ENCODE data around the gene PITPNC1.
A peak's percentile ranks its signal among the peaks of the same experiment; 100 is the strongest.
"Not testable (repeated sequence)": the region's sequence is repeated elsewhere in the genome, so short reads cannot be mapped to it uniquely, and the experiment has no call there.

Gene PITPNC1

GRCh38 chr17:67381929-67382257 is 4.8 kb downstream of the PITPNC1 start:
- peak overlapping the region; percentile 62 to 65 for H3K4me3 Mint-ChIP-seq
- H3K27ac Mint-ChIP-seq: peak overlapping the region; percentile 86 to 91
- DNase-seq (no peak), ATAC-seq (no peak)
- no peaks in the 10 kb centered on the region for H3K27me3 Mint-ChIP-seq
- peaks cover 68% of the 10 kb centered on the region for H3K4me1 Mint-ChIP-seq
- no peaks in the 10 kb centered on the region for H3K9me3 Mint-ChIP-seq

GRCh38 chr17:67385122-67385988 is 8.3 kb downstream of the PITPNC1 start:
- DNase-seq: no peak
- H3K4me1 Mint-ChIP-seq: peaks cover 90% of the 10 kb centered on the region
- H3K9me3 Mint-ChIP-seq: no peaks in the 10 kb centered on the region
- ATAC-seq: no peak
- no peaks in the 10 kb centered on the region for H3K27me3 Mint-ChIP-seq
- H3K27ac Mint-ChIP-seq: no peak overlapping the region
- H3K4me3 Mint-ChIP-seq: no peak overlapping the region

- Mint-ChIP-seq H3K9me3 (no peaks in the 10 kb centered on the region), H3K27me3 (no peaks in the 10 kb centered on the region), H3K27ac (peak overlapping the region; percentile 72 to 76), H3K4me3 (peak overlapping the region in 1 of 2 donors; percentile 47), H3K4me1 (peaks cover 93% of the 10 kb centered on the region)
- no peak for ATAC-seq
- peak; percentile 64 to 67 for DNase-seq
These were observed 10.0 kb downstream of the PITPNC1 start for GRCh38 chr17:67386965-67387551.

- H3K9me3 Mint-ChIP-seq, DNase-seq, H3K4me3 Mint-ChIP-seq, ATAC-seq, H3K27me3 Mint-ChIP-seq: not testable (repeated sequence)
- Mint-ChIP-seq H3K4me1 (peaks cover 94% of the 10 kb centered on the region), H3K27ac (peak overlapping the region in 1 of 2 donors; percentile 59)
These were observed 11.5 kb downstream of the PITPNC1 start for GRCh38 chr17:67388536-67388935.

- DNase-seq: no peak
- peaks cover 94% of the 10 kb centered on the region for H3K4me1 Mint-ChIP-seq
- ATAC-seq: no peak
- H3K9me3 Mint-ChIP-seq: no peaks in the 10 kb centered on the region
- no peaks in the 10 kb centered on the region for H3K27me3 Mint-ChIP-seq
- no peak overlapping the region for H3K4me3 Mint-ChIP-seq
- H3K27ac Mint-ChIP-seq: peak overlapping the region in 1 of 2 donors; percentile 5
These were observed 11.9 kb downstream of the PITPNC1 start for GRCh38 chr17:67388986-67389385.

GRCh38 chr17:67390006-67390645 is 13.0 kb downstream of the PITPNC1 start:
- Mint-ChIP-seq H3K27ac (peak overlapping the region; percentile 92 to 95), H3K27me3 (no peaks in the 10 kb centered on the region), H3K4me1 (peaks cover 97% of the 10 kb centered on the region), H3K4me3 (peak overlapping the region; percentile 67 to 80), H3K9me3 (no peaks in the 10 kb centered on the region)
- DNase-seq: no peak
- ATAC-seq: peak; percentile 3

GRCh38 chr17:67390646-67391361 is 13.7 kb downstream of the PITPNC1 start:
- Mint-ChIP-seq H3K4me3 (peak overlapping the region; percentile 67 to 80), H3K4me1 (peaks cover 98% of the 10 kb centered on the region), H3K27ac (peak overlapping the region; percentile 88 to 95), H3K9me3 (no peaks in the 10 kb centered on the region), H3K27me3 (no peaks in the 10 kb centered on the region)
- peak; percentile 73 to 85 for DNase-seq
- ATAC-seq: peak; percentile 98

GRCh38 chr17:67392111-67392510 is 15.0 kb downstream of the PITPNC1 start:
- ATAC-seq (no peak), DNase-seq (no peak)
- Mint-ChIP-seq H3K4me1 (peaks cover 85% of the 10 kb centered on the region), H3K9me3 (no peaks in the 10 kb centered on the region), H3K27ac (peak overlapping the region; percentile 74 to 91), H3K4me3 (peak overlapping the region; percentile 41 to 64), H3K27me3 (no peaks in the 10 kb centered on the region)

- no peak overlapping the region for H3K4me3 Mint-ChIP-seq
- H3K9me3 Mint-ChIP-seq: no peaks in the 10 kb centered on the region
- H3K27ac Mint-ChIP-seq: no peak overlapping the region
- ATAC-seq: no peak
- H3K27me3 Mint-ChIP-seq: no peaks in the 10 kb centered on the region
- H3K4me1 Mint-ChIP-seq: peaks cover 83% of the 10 kb centered on the region
- no peak for DNase-seq
These were observed 16.8 kb downstream of the PITPNC1 start for GRCh38 chr17:67393809-67394397.

- ATAC-seq: peak; percentile 33
- Mint-ChIP-seq H3K9me3 (no peaks in the 10 kb centered on the region), H3K27me3 (no peaks in the 10 kb centered on the region), H3K4me3 (peak overlapping the region; percentile 74 to 83), H3K4me1 (peaks cover 75% of the 10 kb centered on the region), H3K27ac (peak overlapping the region; percentile 89 to 97)
- DNase-seq: no peak
These were observed 22.6 kb downstream of the PITPNC1 start for GRCh38 chr17:67399676-67400075.

GRCh38 chr17:67400193-67400592 is 23.1 kb downstream of the PITPNC1 start:
- Mint-ChIP-seq H3K4me3 (peak overlapping the region; percentile 74 to 83), H3K9me3 (no peaks in the 10 kb centered on the region), H3K27me3 (no peaks in the 10 kb centered on the region), H3K4me1 (peaks cover 71% of the 10 kb centered on the region), H3K27ac (peak overlapping the region; percentile 96 to 97)
- no peak for DNase-seq
- peak; percentile 34 for ATAC-seq

- Mint-ChIP-seq H3K4me1 (peaks cover 71% of the 10 kb centered on the region), H3K27me3 (no peaks in the 10 kb centered on the region), H3K4me3 (peak overlapping the region; percentile 74 to 83), H3K27ac (peak overlapping the region; percentile 86 to 96), H3K9me3 (no peaks in the 10 kb centered on the region)
- no peak for DNase-seq
- ATAC-seq: no peak
These were observed 24.0 kb downstream of the PITPNC1 start for GRCh38 chr17:67401106-67401505.

- ATAC-seq (peak; percentile 63), DNase-seq (no peak)
- no peaks in the 10 kb centered on the region for H3K9me3 Mint-ChIP-seq
- H3K4me3 Mint-ChIP-seq: peak overlapping the region; percentile 74 to 83
- H3K4me1 Mint-ChIP-seq: peaks cover 79% of the 10 kb centered on the region
- no peaks in the 10 kb centered on the region for H3K27me3 Mint-ChIP-seq
- peak overlapping the region; percentile 96 for H3K27ac Mint-ChIP-seq
These were observed 24.8 kb downstream of the PITPNC1 start for GRCh38 chr17:67401598-67402504.

- H3K27me3 Mint-ChIP-seq: no peaks in the 10 kb centered on the region
- H3K27ac Mint-ChIP-seq: peak overlapping the region; percentile 96
- H3K4me3 Mint-ChIP-seq: peak overlapping the region; percentile 74 to 83
- no peak for DNase-seq
- H3K9me3 Mint-ChIP-seq: no peaks in the 10 kb centered on the region
- H3K4me1 Mint-ChIP-seq: peaks cover 82% of the 10 kb centered on the region
- no peak for ATAC-seq
These were observed 26.0 kb downstream of the PITPNC1 start for GRCh38 chr17:67403065-67403464.

Measured in stimulated activated naive CD8-positive, alpha-beta T cell treated with anti-CD3 and anti-CD28 coated beads, Interleukin-15, amount 100 ng/mL, for 72 hours (primary cell).